GM18505 (cell line): ENCODE data around the gene ZNF605.

Experiments
- ATAC-seq: cut with Tn5 transposase; IDR thresholded peaks from one replicate; pipeline ENCODE4 v1.9.1; 2021; ENCODE audit not compliant: unreplicated experiment
- POLR2A ChIP-seq: IDR thresholded peaks from 4 replicates; pipeline ENCODE4 v1.6.1; 2011; ENCODE audit warnings: borderline replicate concordance; ENCODE audit not compliant: insufficient read depth, insufficient read length; ENCODE audit errors: extremely low read depth

The ZNF605 gene

DNA sequence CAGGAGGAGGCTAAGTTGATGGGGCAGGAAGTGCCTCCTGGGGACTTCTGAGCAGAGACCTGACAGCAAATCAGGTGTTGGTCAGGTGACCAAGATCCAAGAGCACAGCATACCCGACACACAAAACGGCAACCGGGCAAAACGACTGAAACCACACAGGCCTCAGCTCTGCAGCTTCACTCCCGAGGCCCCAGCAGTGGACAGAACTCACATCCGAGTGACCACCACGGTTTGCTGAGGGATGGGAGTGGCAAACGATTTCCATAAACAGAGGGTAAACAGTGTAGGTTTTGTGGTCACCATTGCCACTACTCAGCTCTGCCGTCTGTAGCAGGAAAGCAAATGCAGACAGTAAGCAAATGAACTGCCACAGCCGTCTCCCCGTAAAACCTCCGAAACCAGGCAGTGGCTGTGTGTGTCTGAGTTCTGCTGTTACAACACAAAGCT, 83.1 kb downstream of the ZNF605 start:
- TF ChIP-seq POLR2A = no peak
- ATAC-seq = no peak

- no peak for ATAC-seq
- TF ChIP-seq POLR2A = no peak
Observed at GRCh38 chr12:132872073-132872855, 83.8 kb downstream of the ZNF605 start.

- no peak for TF ChIP-seq POLR2A
- no peak for ATAC-seq
Observed at GRCh38 chr12:132869551-132869950, 86.6 kb downstream of the ZNF605 start.
